Fibroblast of lung (primary cell): ENCODE measurements around the gene VSIG4. TPM values are rescaled to one million over a fixed set of nuclear protein-coding genes. Genes with fewer than 3 reads are reported as not detected.

Experiments
- DNase-seq, 2 donors: peaks; one replicate each; pipeline versions ENCODE4 v3.0.0 to v3.0.0-alpha.2; 2010; ENCODE audit warnings: low read depth in 2 of 2
- H2AFZ ChIP-seq: 2 replicates; pipeline ENCODE4 v1.5.1; 2012; ENCODE audit warnings: low read length, control low read depth, inconsistent platforms
- H3K27ac ChIP-seq: 2 replicates; pipeline ENCODE4 v1.5.1; 2011; ENCODE audit warnings: low read length, control low read depth; ENCODE audit not compliant: insufficient read depth
- H3K27me3 ChIP-seq: 2 replicates; pipeline ENCODE4 v1.5.1; 2011; ENCODE audit warnings: mild to moderate bottlenecking, low read length; ENCODE audit not compliant: control insufficient read depth, insufficient read depth
- H3K36me3 ChIP-seq: 2 replicates; pipeline ENCODE4 v1.5.1; 2011; ENCODE audit warnings: low read length; ENCODE audit not compliant: control insufficient read depth, insufficient read depth
- H3K4me1 ChIP-seq: 2 replicates; pipeline ENCODE4 v1.5.1; 2011; ENCODE audit warnings: low read length; ENCODE audit not compliant: control insufficient read depth, insufficient read depth; ENCODE audit errors: extremely low read depth
- H3K4me2 ChIP-seq: 2 replicates; pipeline ENCODE4 v1.5.1; 2011; ENCODE audit warnings: low read length, control low read depth; ENCODE audit not compliant: insufficient read depth; ENCODE audit errors: extremely low read depth
- H3K4me3 ChIP-seq, 4 experiments: fragments of 200-600 bp in 1 of 4; sonication (generic) in 1 of 4; replicated peaks in 1 of 4; 2 replicates each; pipeline ENCODE4 v1.5.1; 2011 to 2016; ENCODE audit warnings: low read length in 4 of 4, low read depth in 3 of 4, mild to moderate bottlenecking in 3 of 4, control low read depth in 2 of 4, inconsistent platforms in 1 of 4, mixed read lengths in 1 of 4; ENCODE audit not compliant: insufficient read depth in 1 of 4; ENCODE audit errors: control extremely low read depth in 1 of 4
- H3K79me2 ChIP-seq: 2 replicates; pipeline ENCODE4 v1.5.1; 2012; ENCODE audit warnings: mild to moderate bottlenecking, low read length, inconsistent platforms; ENCODE audit not compliant: control insufficient read depth, insufficient read depth
- H3K9ac ChIP-seq: 2 replicates; pipeline ENCODE4 v1.5.1; 2011; ENCODE audit warnings: mild to moderate bottlenecking, low read length, control low read depth; ENCODE audit not compliant: insufficient read depth
- H3K9me3 ChIP-seq: 2 replicates; pipeline ENCODE4 v1.5.1; 2012; ENCODE audit warnings: low read depth, low read length; ENCODE audit not compliant: control insufficient read depth, insufficient read depth
- H4K20me1 ChIP-seq: 2 replicates; pipeline ENCODE4 v1.5.1; 2011; ENCODE audit warnings: low read length; ENCODE audit not compliant: control insufficient read depth, insufficient read depth; ENCODE audit errors: extremely low read depth
- CTCF ChIP-seq, 2 donors: IDR thresholded peaks in 1 of 2; conservative IDR thresholded peaks in 1 of 2; 1 replicate in 1 of 2; 2 replicates in 1 of 2; pipeline ENCODE4 v1.5.1; 2011 to 2012; ENCODE audit warnings: low read length in 2 of 2, control low read depth in 1 of 2, inconsistent platforms in 1 of 2, low read depth in 1 of 2, mild to moderate bottlenecking in 1 of 2
- EZH2 ChIP-seq: IDR thresholded peaks from 2 replicates; pipeline ENCODE4 v1.5.1; 2012; ENCODE audit warnings: low read length, control low read depth, mild to moderate bottlenecking; ENCODE audit errors: missing control alignments
- polyA plus RNA-seq, 2 donors: library from polyadenylated mRNA; depleted of rRNA in 1 of 2; stranded (reverse) in 1 of 2; unstranded in 1 of 2; fragments of >200 nt; gene quantifications; 2 replicates each; pipeline ENCODE4 v1.2.1, GENCODE V29; 2011 to 2012; ENCODE audit warnings: missing spikeins in 1 of 2
- total RNA-seq: library from RNA; depleted of rRNA; stranded (reverse); fragments of >200 nt; gene quantifications from 2 replicates; pipeline ENCODE4 v1.2.1, GENCODE V29; 2014

VSIG4 gene
- total and polyA plus RNA-seq, 2 donors (not counting 1 experiment from before 2014, with no cell fraction given): not detected

DNA sequence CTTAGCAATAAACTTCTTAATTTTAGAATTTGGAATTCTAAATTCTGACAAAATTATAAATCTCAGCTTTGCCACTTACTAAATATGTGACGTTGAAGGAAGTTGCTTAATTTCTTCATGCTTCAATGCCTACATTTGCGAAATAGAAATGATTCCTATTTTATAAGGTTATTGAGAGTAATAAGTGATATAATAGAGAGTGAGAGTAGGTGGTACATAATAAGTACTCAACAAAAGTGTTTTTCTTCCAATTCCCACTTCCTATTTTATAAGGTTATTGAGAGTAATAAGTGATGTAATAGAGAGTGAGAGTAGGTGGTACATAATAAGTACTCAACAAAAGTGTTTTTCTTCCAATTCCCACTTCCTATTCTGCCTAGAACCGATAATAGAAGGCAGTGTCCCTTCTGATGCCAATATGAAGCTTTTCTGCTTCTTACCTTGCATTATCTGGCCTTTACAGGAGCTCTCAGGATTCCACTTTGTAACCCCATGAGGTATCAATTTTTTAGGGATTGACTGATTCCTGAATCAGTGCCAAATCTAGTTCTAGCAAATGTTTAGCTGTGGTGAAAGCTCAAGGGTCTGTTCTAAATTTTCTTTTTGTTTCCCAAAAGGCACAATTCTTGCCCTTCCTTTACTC lies 31.4 kb downstream of the VSIG4 start:
- no peaks in the 10 kb centered on the region for H4K20me1 ChIP-seq
- H3K79me2 ChIP-seq: no peaks in the 10 kb centered on the region
- no peak overlapping the region for H2AFZ ChIP-seq
- H3K9ac ChIP-seq: no peak overlapping the region
- no peaks in the 10 kb centered on the region for H3K9me3 ChIP-seq
- no peak overlapping the region for H3K27ac ChIP-seq
- no peaks in the 10 kb centered on the region for H3K27me3 ChIP-seq
- H3K4me1 ChIP-seq: no peaks in the 10 kb centered on the region
- no peak for DNase-seq
- TF ChIP-seq EZH2: no peak
- no peak for TF ChIP-seq CTCF (conservative IDR thresholded peaks at IDR 0.05 in 1 of 2, IDR thresholded peaks at IDR 0.05 in 1 of 2; ENCODE audit: low read depth in 1 of 2, low read length in 2 of 2)
- H3K36me3 ChIP-seq: no peaks in the 10 kb centered on the region
- no peak overlapping the region for H3K4me2 ChIP-seq
- H3K4me3 ChIP-seq: no peak overlapping the region

DNA sequence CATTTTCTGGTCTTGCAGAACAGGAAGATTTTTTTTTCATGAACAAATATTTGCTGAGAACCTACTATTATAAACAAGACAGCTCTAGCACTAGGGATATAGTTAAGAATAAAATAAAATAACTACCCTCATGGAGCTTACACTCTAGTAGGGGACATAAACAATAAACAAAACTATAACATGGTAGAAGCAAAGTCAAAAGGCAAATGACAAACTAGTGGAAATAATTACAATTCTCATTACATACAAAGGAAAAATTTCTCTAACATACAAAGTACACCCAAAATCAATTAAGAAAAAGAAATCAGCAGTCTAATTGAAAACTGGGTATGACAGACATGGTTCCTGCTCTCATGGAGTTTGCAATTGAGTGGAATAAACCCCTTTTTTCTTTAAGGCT lies 32.0 kb downstream of the VSIG4 start:
- DNase-seq: no peak
- no peaks in the 10 kb centered on the region for H3K9me3 ChIP-seq
- no peak overlapping the region for H3K27ac ChIP-seq
- no peaks in the 10 kb centered on the region for H3K36me3 ChIP-seq
- TF ChIP-seq CTCF (conservative IDR thresholded peaks at IDR 0.05 in 1 of 2, IDR thresholded peaks at IDR 0.05 in 1 of 2; ENCODE audit: low read depth in 1 of 2, low read length in 2 of 2) (no peak), EZH2 (no peak)
- H3K4me3 ChIP-seq: no peak overlapping the region
- no peaks in the 10 kb centered on the region for H3K4me1 ChIP-seq
- H3K9ac ChIP-seq: no peak overlapping the region
- H3K27me3 ChIP-seq: no peaks in the 10 kb centered on the region
- H3K79me2 ChIP-seq: no peaks in the 10 kb centered on the region
- no peak overlapping the region for H2AFZ ChIP-seq
- H3K4me2 ChIP-seq: no peak overlapping the region
- no peaks in the 10 kb centered on the region for H4K20me1 ChIP-seq

GRCh38 chrX:66005830-66006449 lies 33.9 kb downstream of the VSIG4 start:
- TF ChIP-seq CTCF (conservative IDR thresholded peaks at IDR 0.05 in 1 of 2, IDR thresholded peaks at IDR 0.05 in 1 of 2; ENCODE audit: low read depth in 1 of 2, low read length in 2 of 2): no peak
- TF ChIP-seq EZH2: no peak
- DNase-seq: no peak
- Histone ChIP-seq H4K20me1 (no peaks in the 10 kb centered on the region), H3K9me3 (no peaks in the 10 kb centered on the region), H3K27me3 (no peaks in the 10 kb centered on the region), H3K27ac (no peak overlapping the region), H3K4me2 (no peak overlapping the region), H3K4me3 (no peak overlapping the region), H3K79me2 (no peaks in the 10 kb centered on the region), H3K36me3 (no peaks in the 10 kb centered on the region), H3K9ac (no peak overlapping the region), H3K4me1 (no peaks in the 10 kb centered on the region), H2AFZ (no peak overlapping the region)
